Activated CD4-positive, alpha-beta T cell treated with anti-CD3 and anti-CD28 coated beads, Interleukin-2, amount 10 ng/mL, durations not matched to agents 7 days and 5 days (primary cell): ENCODE data around the gene YBX2. TPM values are rescaled to one million over a fixed set of nuclear protein-coding genes. Genes with fewer than 3 reads are reported as not detected.
A peak's percentile ranks its signal among the peaks of the same experiment; 100 is the strongest.

Experiments used
- CTCF ChIA-PET: fragments of 350-600 bp; sonication (Branson Sonifier 250); formaldehyde crosslinking; loops from one replicate; lab custom pipeline; 2021; ENCODE audit warnings: antibody characterized with exemption; lab: Charles Lee
- POLR2A ChIA-PET: fragments of 350-600 bp; sonication (Branson Sonifier 250); formaldehyde crosslinking; loops from one replicate; lab custom pipeline; 2021; ENCODE audit warnings: antibody characterized with exemption; lab: Charles Lee
- DNase-seq: peaks from one replicate; pipeline ENCODE4 v3.0.0-alpha.2; 2020
- H3K27ac Mint-ChIP-seq: one replicate; pipeline ENCODE4 v1.8.0; 2021; ENCODE audit warnings: mild to moderate bottlenecking, moderate library complexity, mixed read lengths
- H3K27me3 Mint-ChIP-seq: one replicate; pipeline ENCODE4 v1.8.0; 2021; ENCODE audit warnings: mixed read lengths
- H3K36me3 Mint-ChIP-seq: one replicate; pipeline ENCODE4 v1.8.0; 2021; ENCODE audit warnings: low read depth, mixed read lengths
- H3K4me1 Mint-ChIP-seq: one replicate; pipeline ENCODE4 v1.8.0; 2021; ENCODE audit warnings: mixed read lengths
- H3K4me3 Mint-ChIP-seq: one replicate; pipeline ENCODE4 v1.8.0; 2021; ENCODE audit warnings: mild to moderate bottlenecking, moderate library complexity, mixed read lengths
- H3K9me3 Mint-ChIP-seq: one replicate; pipeline ENCODE4 v1.8.0; 2021; ENCODE audit warnings: mixed read lengths
- total RNA-seq, 2 experiments: library from RNA; stranded (reverse); gene quantifications; one replicate each; pipeline ENCODE4 v1.2.3, GENCODE V29; 2021

Gene YBX2
- total RNA-seq, 2 experiments from 2014 or later: 0.55 to 0.83 TPM

- Mint-ChIP-seq H3K9me3 (no peaks in the 10 kb centered on the region), H3K36me3 (peaks cover 58% of the 10 kb centered on the region), H3K4me3 (peak overlapping the region; percentile 96), H3K27ac (peak overlapping the region; percentile 99), H3K4me1 (peaks cover 61% of the 10 kb centered on the region), H3K27me3 (no peaks in the 10 kb centered on the region)
- CTCF ChIA-PET: interaction anchor here (1.1 to 1.8 kb wide), 4 partner anchors 12 to 25 kb away, joined by 3 to 6 read pairs (median 4); no protein-coding TSS in a partner anchor
- POLR2A ChIA-PET: interaction anchor here (0.5 to 0.6 kb wide), 2 partner anchors 64 to 139 kb away, joined by 3 to 5 read pairs; no protein-coding TSS in a partner anchor
- DNase-seq: no peak
Observed at GRCh38 chr17:7309628-7310027, 15.2 kb upstream of the YBX2 start.

- H3K36me3 Mint-ChIP-seq: peaks cover 52% of the 10 kb centered on the region
- CTCF ChIA-PET: interaction anchor here (1.0 to 1.8 kb wide), 4 partner anchors 12 to 88 kb away, joined by 3 to 6 read pairs (median 3); no protein-coding TSS in a partner anchor
- DNase-seq: peak; percentile 89
- peaks cover 53% of the 10 kb centered on the region for H3K4me1 Mint-ChIP-seq
- no peaks in the 10 kb centered on the region for H3K9me3 Mint-ChIP-seq
- H3K27me3 Mint-ChIP-seq: no peaks in the 10 kb centered on the region
- peak overlapping the region; percentile 99 for H3K27ac Mint-ChIP-seq
- POLR2A ChIA-PET: interaction anchor here (0.6 kb wide), 1 partner anchor 64 kb away, joined by 5 read pairs; no protein-coding TSS in a partner anchor
- peak overlapping the region; percentile 96 for H3K4me3 Mint-ChIP-seq
Observed at GRCh38 chr17:7308625-7309433, 14.4 kb upstream of the YBX2 start.

- ChIA-PET CTCF (interaction anchor here (1.0 to 1.8 kb wide), 4 partner anchors 11 to 87 kb away, joined by 3 to 6 read pairs (median 3); no protein-coding TSS in a partner anchor), POLR2A (no interaction called here)
- H3K27me3 Mint-ChIP-seq: no peaks in the 10 kb centered on the region
Observed at GRCh38 chr17:7307686-7308624, 13.5 kb upstream of the YBX2 start.

GRCh38 chr17:7306911-7307685 is 12.7 kb upstream of the YBX2 start, which contains the start of gene EIF5A:
TSS of gene EIF5A (plus strand) at chr17:7307628. CDS start at chr17:7309636, 2,008 bp downstream.
- peak within 1 kb of the TSS; percentile 96 for H3K4me3 Mint-ChIP-seq
- ChIA-PET POLR2A (no interaction called here), CTCF (no interaction called here)
- H3K9me3 Mint-ChIP-seq: no peaks in the 10 kb centered on the region
- DNase-seq: peak; percentile 100
- H3K27ac Mint-ChIP-seq: peak within 1 kb of the TSS; percentile 99
- H3K27me3 Mint-ChIP-seq: no peaks in the 10 kb centered on the region
- peaks cover 35% of the 10 kb centered on the region for H3K36me3 Mint-ChIP-seq
- H3K4me1 Mint-ChIP-seq: peaks cover 38% of the 10 kb centered on the region

More at GRCh38 chr17:7307686-7308624, 13.5 kb upstream of the YBX2 start:
- H3K4me1 Mint-ChIP-seq: peaks cover 45% of the 10 kb centered on the region
- no peaks in the 10 kb centered on the region for H3K9me3 Mint-ChIP-seq
- peak overlapping the region; percentile 99 for H3K27ac Mint-ChIP-seq
- peak overlapping the region; percentile 96 for H3K4me3 Mint-ChIP-seq
- peaks cover 44% of the 10 kb centered on the region for H3K36me3 Mint-ChIP-seq
- DNase-seq: peak; percentile 56

- peaks cover 10% of the 10 kb centered on the region for H3K36me3 Mint-ChIP-seq
- CTCF ChIA-PET: interaction anchor here (0.6 to 2.8 kb wide), 3 partner anchors 8 to 18 kb away, joined by 8 to 14 read pairs (median 11); no protein-coding TSS in a partner anchor
- H3K9me3 Mint-ChIP-seq: no peaks in the 10 kb centered on the region
- H3K27me3 Mint-ChIP-seq: peaks cover 8% of the 10 kb centered on the region
- no peak overlapping the region for H3K27ac Mint-ChIP-seq
- H3K4me3 Mint-ChIP-seq: no peak overlapping the region
- no peak for DNase-seq
- POLR2A ChIA-PET: interaction anchor here (0.6 kb wide), 1 partner anchor 15 kb away, joined by 3 read pairs; no protein-coding TSS in a partner anchor
- H3K4me1 Mint-ChIP-seq: peaks cover 12% of the 10 kb centered on the region
Observed at GRCh38 chr17:7304179-7304578, 9.7 kb upstream of the YBX2 start.

GRCh38 chr17:7296189-7296861 is 1.9 kb upstream of the YBX2 start:
- H3K27me3 Mint-ChIP-seq: peaks cover 42% of the 10 kb centered on the region
- POLR2A ChIA-PET: no interaction called here
- H3K4me3 Mint-ChIP-seq: peak overlapping the region; percentile 19
- CTCF ChIA-PET: interaction anchor here (0.6 to 5.9 kb wide), 25 partner anchors 9 to 250 kb away, joined by 3 to 48 read pairs (median 4); partner anchors contain the start of genes ACADVL, ASGR1, CTDNEP1 and DLG4
- H3K36me3 Mint-ChIP-seq: no peaks in the 10 kb centered on the region
- peaks cover 26% of the 10 kb centered on the region for H3K4me1 Mint-ChIP-seq
- no peaks in the 10 kb centered on the region for H3K9me3 Mint-ChIP-seq
- H3K27ac Mint-ChIP-seq: no peak overlapping the region
- DNase-seq: peak; percentile 62

GRCh38 chr17:7295230-7296180 is 1.1 kb upstream of the YBX2 start:
- CTCF ChIA-PET: interaction anchor here (0.6 to 5.9 kb wide), 23 partner anchors 10 to 249 kb away, joined by 3 to 48 read pairs (median 4); partner anchors contain the start of genes ACADVL, ASGR1, CTDNEP1 and DLG4
- H3K36me3 Mint-ChIP-seq: no peaks in the 10 kb centered on the region
- H3K27me3 Mint-ChIP-seq: peaks cover 45% of the 10 kb centered on the region
- H3K4me1 Mint-ChIP-seq: peaks cover 26% of the 10 kb centered on the region
- DNase-seq: no peak
- peak overlapping the region; percentile 73 for H3K4me3 Mint-ChIP-seq
- POLR2A ChIA-PET: no interaction called here
- H3K9me3 Mint-ChIP-seq: no peaks in the 10 kb centered on the region
- peak overlapping the region; percentile 85 for H3K27ac Mint-ChIP-seq

GRCh38 chr17:7293816-7294613 is 424 bp downstream of the YBX2 start:
- H3K27me3 Mint-ChIP-seq: peaks cover 40% of the 10 kb centered on the region
- H3K4me3 Mint-ChIP-seq: peak overlapping the region; percentile 41
- CTCF ChIA-PET: interaction anchor here (0.6 to 1.9 kb wide), 6 partner anchors 11 to 255 kb away, joined by 3 to 4 read pairs (median 3); partner anchors contain the start of genes SLC2A4 and TNFSF12
- POLR2A ChIA-PET: no interaction called here
- H3K4me1 Mint-ChIP-seq: peaks cover 26% of the 10 kb centered on the region
- H3K36me3 Mint-ChIP-seq: no peaks in the 10 kb centered on the region
- H3K27ac Mint-ChIP-seq: no peak overlapping the region
- no peak for DNase-seq
- H3K9me3 Mint-ChIP-seq: no peaks in the 10 kb centered on the region

- peaks cover 26% of the 10 kb centered on the region for H3K4me1 Mint-ChIP-seq
- peaks cover 41% of the 10 kb centered on the region for H3K27me3 Mint-ChIP-seq
- no peaks in the 10 kb centered on the region for H3K9me3 Mint-ChIP-seq
- no peak for DNase-seq
- H3K27ac Mint-ChIP-seq: no peak overlapping the region
- ChIA-PET CTCF (interaction anchor here (0.6 to 1.9 kb wide), 6 partner anchors 10 to 255 kb away, joined by 3 to 4 read pairs (median 3); partner anchors contain the start of genes CTDNEP1, ELP5, SLC2A4 and TNFSF12), POLR2A (no interaction called here)
- no peaks in the 10 kb centered on the region for H3K36me3 Mint-ChIP-seq
- H3K4me3 Mint-ChIP-seq: no peak overlapping the region
Observed at GRCh38 chr17:7293159-7293558, 1.3 kb downstream of the YBX2 start.
